Keratinocyte (primary cell): ENCODE data around the gene AP3S1. TPM values are rescaled to one million over a fixed set of nuclear protein-coding genes. Genes with fewer than 3 reads are reported as not detected.

Experiments used
- DNase-seq: peaks from one replicate; pipeline ENCODE4 v3.0.0-alpha.2; 2011; ENCODE audit warnings: low read depth, missing footprints, low spot score
- FAIRE-seq: peaks from 2 replicates; lab custom pipeline; 2011; peaks lifted over from hg19 to GRCh38; lab: Jason Lieb, UNC
- H2AFZ ChIP-seq: 2 replicates; pipeline ENCODE4 v1.6.0; 2012; ENCODE audit warnings: low read length, control low read depth, inconsistent platforms; ENCODE audit not compliant: control insufficient read depth
- H3K27ac ChIP-seq: 2 replicates; pipeline ENCODE4 v1.5.1; 2011; ENCODE audit warnings: low read length; ENCODE audit not compliant: control insufficient read depth, insufficient read depth
- H3K27me3 ChIP-seq: 3 replicates; pipeline ENCODE4 v1.6.0; 2011; ENCODE audit warnings: low read length; ENCODE audit not compliant: control insufficient read depth, insufficient read depth; ENCODE audit errors: extremely low read depth
- H3K36me3 ChIP-seq, 2 experiments: 2 replicates in 1 of 2; 3 replicates in 1 of 2; pipeline ENCODE4 v1.5.1; 2011; ENCODE audit warnings: low read length in 2 of 2, mild to moderate bottlenecking in 1 of 2; ENCODE audit not compliant: control insufficient read depth in 2 of 2, insufficient read depth in 2 of 2; ENCODE audit errors: extremely low read depth in 1 of 2
- H3K4me1 ChIP-seq: 3 replicates; pipeline ENCODE4 v1.5.1; 2011; ENCODE audit warnings: low read length; ENCODE audit not compliant: control insufficient read depth, insufficient read depth; ENCODE audit errors: extremely low read depth
- H3K4me2 ChIP-seq: 3 replicates; pipeline ENCODE4 v1.6.0; 2011; ENCODE audit warnings: low read depth, low read length; ENCODE audit not compliant: control insufficient read depth, insufficient read depth; ENCODE audit errors: extremely low read depth
- H3K4me3 ChIP-seq, 3 experiments: fragments of 200-600 bp in 1 of 3; sonication (generic) in 1 of 3; 2 replicates in 2 of 3; 3 replicates in 1 of 3; pipeline ENCODE4 v1.5.1; 2011 to 2016; ENCODE audit warnings: low read length in 3 of 3, mild to moderate bottlenecking in 3 of 3, control low read depth in 2 of 3, inconsistent platforms in 1 of 3, low read depth in 1 of 3, mixed read lengths in 1 of 3, mixed run types in 1 of 3, moderate library complexity in 1 of 3; ENCODE audit not compliant: control insufficient read depth in 2 of 3, insufficient read depth in 2 of 3; ENCODE audit errors: extremely low read depth in 1 of 3
- H3K79me2 ChIP-seq: 2 replicates; pipeline ENCODE4 v1.6.0; 2012; ENCODE audit warnings: low read length; ENCODE audit not compliant: control insufficient read depth, insufficient read depth
- H3K9ac ChIP-seq: 3 replicates; pipeline ENCODE4 v1.6.0; 2011; ENCODE audit warnings: low read length; ENCODE audit not compliant: control insufficient read depth, insufficient read depth; ENCODE audit errors: extremely low read depth
- H3K9me1 ChIP-seq: 3 replicates; pipeline ENCODE4 v1.6.0; 2011; ENCODE audit warnings: low read length; ENCODE audit not compliant: control insufficient read depth, insufficient read depth; ENCODE audit errors: extremely low read depth
- H3K9me3 ChIP-seq: 2 replicates; pipeline ENCODE4 v1.5.1; 2012; ENCODE audit warnings: low read depth, low read length; ENCODE audit not compliant: control insufficient read depth
- H4K20me1 ChIP-seq: 3 replicates; pipeline ENCODE4 v1.6.0; 2011; ENCODE audit warnings: low read length; ENCODE audit not compliant: control insufficient read depth, insufficient read depth; ENCODE audit errors: extremely low read depth
- EZH2 ChIP-seq: IDR thresholded peaks from one replicate; pipeline ENCODE4 v1.6.1; 2012; ENCODE audit warnings: inconsistent platforms, mild to moderate bottlenecking, low read length, moderate library complexity
- dilution Hi-C: fragments of 300-500 bp; cut with MboI; formaldehyde crosslinking; loops from one replicate; pipeline ENCODE4 v1.7.0; 2020; ENCODE audit warnings: low sequenced_read_pairs; ENCODE audit not compliant: extremely low pct_ligation_motif_present
- polyA plus RNA-seq, 5 experiments: library from polyadenylated mRNA; depleted of rRNA in 3 of 5; stranded (reverse) in 3 of 5; stranded (forward) in 1 of 5; unstranded in 1 of 5; fragments of >200 nt; gene quantifications; 1 replicate in 1 of 5; 2 replicates in 3 of 5; 3 replicates in 1 of 5; pipeline versions ENCODE4 v1.2.1 to v1.2.3, GENCODE V29; 2011 to 2012; ENCODE audit warnings: missing spikeins in 2 of 5, low read depth in 1 of 5, low replicate concordance in 1 of 5
- TF ChIP-seq, protein P1 (sequence below), 3 experiments: IDR thresholded peaks in 1 of 3; conservative IDR thresholded peaks in 1 of 3; optimal IDR thresholded peaks in 1 of 3; 2 replicates in 2 of 3; 3 replicates in 1 of 3; pipeline versions ENCODE3 to v1.5.1; 2011; ENCODE audit warnings: low read length in 3 of 3, mild to moderate bottlenecking in 3 of 3, moderate library complexity in 2 of 3, control low read depth in 1 of 3, inconsistent platforms in 1 of 3; ENCODE audit not compliant: insufficient read depth in 2 of 3; ENCODE audit errors: extremely low read depth in 1 of 3

AP3S1 gene
- polyA plus RNA-seq, 1 donor (not counting 4 experiments of a cell fraction or from before 2014, with no cell fraction given), result 153 TPM

DNA sequence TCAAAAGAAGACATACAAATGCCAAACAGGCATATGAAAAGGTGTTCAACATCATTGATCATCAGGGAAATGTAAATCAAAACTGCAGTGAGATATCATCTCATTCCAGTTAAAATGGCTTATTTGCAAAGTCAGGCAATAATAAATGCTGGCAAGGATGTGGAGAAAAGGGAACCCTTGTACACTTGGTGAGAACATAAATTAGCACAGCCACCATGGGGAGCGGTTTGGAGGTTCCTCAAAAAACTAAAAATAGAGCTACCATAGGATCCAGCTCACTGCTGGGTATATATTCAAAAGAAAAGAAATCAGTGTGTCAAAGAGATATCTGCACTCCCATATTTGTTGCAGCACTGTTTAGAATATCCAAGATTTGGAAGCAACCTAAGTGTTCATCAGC, 50.3 kb downstream of the AP3S1 start:
- Histone ChIP-seq H3K9me1 (no peaks in the 10 kb centered on the region), H3K36me3 (no peaks in the 10 kb centered on the region), H2AFZ (no peak overlapping the region), H3K9ac (no peak overlapping the region), H3K4me1 (peaks cover 7% of the 10 kb centered on the region), H3K9me3 (no peaks in the 10 kb centered on the region), H3K79me2 (peaks cover 3% of the 10 kb centered on the region), H3K27ac (no peak overlapping the region), H3K4me3 (no peak overlapping the region), H4K20me1 (no peaks in the 10 kb centered on the region), H3K27me3 (no peaks in the 10 kb centered on the region), H3K4me2 (no peak overlapping the region)
- dilution Hi-C loops, result no loop called here
- FAIRE-seq (no peak), DNase-seq (no peak)
- TF ChIP-seq EZH2, result no peak
- TF ChIP-seq, protein P1, sequence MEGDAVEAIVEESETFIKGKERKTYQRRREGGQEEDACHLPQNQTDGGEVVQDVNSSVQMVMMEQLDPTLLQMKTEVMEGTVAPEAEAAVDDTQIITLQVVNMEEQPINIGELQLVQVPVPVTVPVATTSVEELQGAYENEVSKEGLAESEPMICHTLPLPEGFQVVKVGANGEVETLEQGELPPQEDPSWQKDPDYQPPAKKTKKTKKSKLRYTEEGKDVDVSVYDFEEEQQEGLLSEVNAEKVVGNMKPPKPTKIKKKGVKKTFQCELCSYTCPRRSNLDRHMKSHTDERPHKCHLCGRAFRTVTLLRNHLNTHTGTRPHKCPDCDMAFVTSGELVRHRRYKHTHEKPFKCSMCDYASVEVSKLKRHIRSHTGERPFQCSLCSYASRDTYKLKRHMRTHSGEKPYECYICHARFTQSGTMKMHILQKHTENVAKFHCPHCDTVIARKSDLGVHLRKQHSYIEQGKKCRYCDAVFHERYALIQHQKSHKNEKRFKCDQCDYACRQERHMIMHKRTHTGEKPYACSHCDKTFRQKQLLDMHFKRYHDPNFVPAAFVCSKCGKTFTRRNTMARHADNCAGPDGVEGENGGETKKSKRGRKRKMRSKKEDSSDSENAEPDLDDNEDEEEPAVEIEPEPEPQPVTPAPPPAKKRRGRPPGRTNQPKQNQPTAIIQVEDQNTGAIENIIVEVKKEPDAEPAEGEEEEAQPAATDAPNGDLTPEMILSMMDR (optimal IDR thresholded peaks at IDR 0.05 in 1 of 3, IDR thresholded peaks at IDR 0.05 in 1 of 3, conservative IDR thresholded peaks at IDR 0.05 in 1 of 3; ENCODE audit: extremely low read depth in 1 of 3, insufficient read depth in 2 of 3, low read length in 3 of 3), result no peak

DNA sequence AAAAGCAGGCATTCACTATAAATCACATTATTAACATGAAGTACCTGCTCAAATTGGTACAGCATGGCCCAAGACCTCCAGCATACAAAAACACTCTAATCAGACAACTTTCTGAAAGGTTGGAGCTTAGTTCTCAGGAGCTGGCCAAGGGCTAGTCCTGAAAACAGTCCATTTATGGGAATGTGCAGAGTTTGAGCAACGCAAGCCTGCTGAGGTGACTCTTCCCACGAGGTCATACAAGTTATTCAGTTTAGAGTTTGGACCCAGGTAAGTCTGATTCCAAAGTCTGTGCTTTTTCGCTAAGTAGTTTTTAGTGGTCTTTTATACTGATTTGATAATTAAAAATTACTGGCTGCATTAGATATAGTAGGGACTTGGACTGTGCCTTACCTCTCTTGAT, 52.6 kb downstream of the AP3S1 start:
- H3K4me1 ChIP-seq, result peaks cover 12% of the 10 kb centered on the region
- no peaks in the 10 kb centered on the region for H4K20me1 ChIP-seq
- no peak overlapping the region for H3K4me2 ChIP-seq
- H3K27me3 ChIP-seq, result no peaks in the 10 kb centered on the region
- H2AFZ ChIP-seq, result no peak overlapping the region
- no peaks in the 10 kb centered on the region for H3K9me1 ChIP-seq
- dilution Hi-C loops, result no loop called here
- no peak overlapping the region for H3K27ac ChIP-seq
- H3K9ac ChIP-seq, result no peak overlapping the region
- no peaks in the 10 kb centered on the region for H3K9me3 ChIP-seq
- no peak for TF ChIP-seq EZH2
- TF ChIP-seq, protein P1 (optimal IDR thresholded peaks at IDR 0.05 in 1 of 3, IDR thresholded peaks at IDR 0.05 in 1 of 3, conservative IDR thresholded peaks at IDR 0.05 in 1 of 3; ENCODE audit: extremely low read depth in 1 of 3, insufficient read depth in 2 of 3, low read length in 3 of 3), result no peak
- no peak for FAIRE-seq
- peaks cover 0 to 3% of the 10 kb centered on the region in 2 experiments for H3K36me3 ChIP-seq
- no peak for DNase-seq
- H3K79me2 ChIP-seq, result no peaks in the 10 kb centered on the region
- no peak overlapping the region for H3K4me3 ChIP-seq
